Right kidney (tissue), 1 donor: Measurements from ENCODE around the gene YIF1B.
"Not testable (repeated sequence)": the region's sequence is repeated elsewhere in the genome, so short reads cannot be mapped to it uniquely, and the experiment has no call there.

ENCODE experiments used
- DNase-seq: peaks from one replicate; pipeline ENCODE4 v3.0.0-alpha.2; 2016

Gene YIF1B

DNA sequence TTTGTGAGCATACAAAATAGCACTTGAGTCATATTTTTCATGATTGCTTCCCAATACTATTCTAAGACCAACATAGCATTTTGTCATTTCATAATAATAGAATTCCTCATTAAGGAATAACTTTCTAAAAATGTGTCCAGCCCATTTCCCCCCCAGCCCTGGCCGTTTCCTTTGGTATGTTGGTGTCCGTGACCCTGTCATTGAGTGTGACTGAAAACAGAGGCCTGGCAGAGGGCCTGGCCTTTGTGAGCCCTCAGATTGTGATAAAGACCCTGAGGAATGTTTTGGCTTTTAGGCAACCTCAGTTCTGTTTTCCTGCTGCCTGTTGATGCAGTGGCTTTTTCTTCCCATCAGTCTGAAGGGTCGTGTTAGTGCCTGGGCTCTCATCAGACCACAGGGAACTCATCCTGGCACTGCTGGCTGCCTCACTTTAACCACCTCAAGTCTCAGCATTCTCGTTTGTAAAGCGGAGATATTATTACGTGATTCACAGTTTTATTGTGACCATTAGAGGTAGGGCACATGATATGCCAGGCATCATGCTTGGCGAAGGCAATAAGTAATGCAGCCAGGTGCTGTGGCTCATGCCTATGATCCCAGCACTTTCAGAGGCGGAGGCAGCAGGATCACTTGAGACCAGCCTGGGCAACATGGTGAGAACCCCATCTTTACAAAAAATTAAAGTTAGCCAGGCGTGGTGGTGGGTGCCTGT is 37.6 kb downstream of the YIF1B start:
- no peak for DNase-seq

GRCh38 chr19:38277549-38277948 is 38.2 kb downstream of the YIF1B start:
- DNase-seq = no peak

GRCh38 chr19:38276942-38277517 is 38.7 kb downstream of the YIF1B start:
- DNase-seq = no peak

- DNase-seq = no peak
These were observed 41.0 kb downstream of the YIF1B start for GRCh38 chr19:38274739-38275138.

- DNase-seq = no peak
These were observed 42.2 kb downstream of the YIF1B start for GRCh38 chr19:38273499-38273898.

- no peak for DNase-seq
These were observed 45.1 kb downstream of the YIF1B start for GRCh38 chr19:38270587-38271167.

DNA sequence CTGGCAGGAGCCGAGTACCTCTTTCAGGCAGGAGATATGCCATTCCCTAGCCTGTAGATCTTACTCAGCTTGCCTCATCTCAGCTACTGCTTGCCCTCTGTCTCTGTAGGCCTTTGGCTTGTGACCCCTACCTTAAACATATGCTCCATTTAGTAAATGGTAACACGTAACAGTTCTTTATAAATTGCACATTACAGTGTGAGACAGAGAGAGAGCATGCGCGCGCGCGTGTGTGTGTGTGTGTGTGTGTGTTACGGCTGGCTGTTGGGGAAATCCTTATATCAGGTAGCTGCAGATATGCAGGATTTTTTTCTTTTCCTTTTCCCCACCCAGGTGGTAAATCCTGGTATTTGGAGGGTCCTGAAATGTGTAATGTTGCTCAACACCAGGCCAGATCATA is 47.2 kb downstream of the YIF1B start:
- no peak for DNase-seq

GRCh38 chr19:38267761-38268483 is 47.8 kb downstream of the YIF1B start:
- DNase-seq = no peak

DNA sequence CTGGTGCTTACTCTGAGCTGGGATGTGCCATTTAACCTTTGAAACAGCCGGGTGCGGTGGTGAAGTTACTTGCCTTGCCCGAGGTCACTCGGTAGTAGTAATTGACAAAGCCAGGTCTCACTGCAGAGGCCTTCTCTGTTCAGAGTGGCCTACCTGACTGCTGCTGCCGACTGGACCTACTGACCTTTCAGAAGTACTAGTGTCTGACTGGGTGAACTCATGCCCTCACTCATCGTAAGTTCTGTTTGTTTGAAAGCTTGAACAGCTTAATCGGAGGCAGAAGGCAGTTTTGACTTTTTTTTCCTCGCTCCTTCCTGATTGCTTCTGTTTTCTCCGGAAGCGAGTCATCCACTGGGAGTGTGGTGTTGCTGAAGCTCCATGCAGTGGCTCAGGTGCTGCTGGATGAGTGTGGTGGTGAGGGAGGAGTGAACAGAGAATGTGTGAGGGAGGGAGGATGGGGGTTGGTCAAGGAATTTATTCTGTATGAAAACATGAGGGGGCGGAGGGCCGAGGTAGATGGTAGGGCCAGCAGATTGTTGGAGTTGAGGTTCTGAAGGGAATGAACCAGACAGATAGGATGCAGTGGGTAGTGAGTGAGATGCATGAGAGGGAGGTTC is 48.7 kb downstream of the YIF1B start:
- no peak for DNase-seq

DNA sequence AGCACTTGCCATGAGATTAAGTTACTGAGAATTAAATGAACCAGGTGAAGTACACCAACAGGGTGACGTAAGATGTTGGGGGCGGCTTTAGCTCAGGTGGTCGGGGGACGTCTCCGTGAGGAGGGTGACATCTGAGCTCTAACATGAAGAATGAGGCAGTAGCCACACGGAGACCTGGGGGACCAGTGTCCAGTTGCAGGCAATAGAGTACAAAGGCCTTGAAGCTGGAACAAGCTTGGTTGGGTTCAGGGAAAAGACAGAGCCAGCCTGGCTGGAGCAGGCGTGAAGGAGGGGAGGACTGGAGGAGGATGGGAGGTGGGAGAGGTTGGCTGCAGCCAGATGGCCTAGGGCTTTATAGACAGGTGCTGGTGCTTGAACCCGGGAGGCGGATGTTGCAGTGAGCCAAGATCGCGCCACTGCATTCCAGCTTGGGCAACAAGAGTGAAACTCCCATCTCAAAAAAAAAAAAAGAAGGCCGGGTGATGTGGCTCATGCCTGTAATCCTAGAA is 49.8 kb downstream of the YIF1B start:
- DNase-seq = peak; percentile 56

GRCh38 chr19:38265213-38265861 is 50.4 kb downstream of the YIF1B start:
- peak; percentile 58 for DNase-seq

GRCh38 chr19:38264486-38265212 is 51.1 kb downstream of the YIF1B start, which contains the start of gene SPINT2:
SPINT2 (plus strand) TSS chr19:38264573; CDS start chr19:38264893, 320 bp downstream.
- DNase-seq = peak; percentile 88

GRCh38 chr19:38263689-38264485 is 51.9 kb downstream of the YIF1B start:
- no peak for DNase-seq

GRCh38 chr19:38262585-38263268 is 53.0 kb downstream of the YIF1B start:
- DNase-seq = no peak

DNA sequence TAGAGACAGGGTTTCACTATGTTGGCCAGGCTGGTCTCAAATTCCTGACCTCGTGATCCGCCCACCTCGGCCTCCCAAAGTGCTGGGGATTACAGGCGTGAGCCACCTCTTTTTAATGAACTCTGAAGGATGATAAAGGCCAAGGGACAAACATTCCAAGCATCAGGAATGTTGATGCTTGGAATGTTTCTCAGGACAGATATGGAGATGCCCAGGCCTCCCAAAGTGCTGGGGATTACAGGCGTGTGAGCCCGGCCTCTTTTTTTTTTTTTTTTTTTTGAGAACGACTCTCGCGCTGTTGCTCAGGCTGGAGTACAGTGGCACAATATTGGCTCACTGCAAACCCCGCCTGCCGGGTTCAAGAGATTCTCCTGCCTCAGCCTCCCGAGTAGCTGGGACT is 53.8 kb downstream of the YIF1B start:
- not testable (repeated sequence) for DNase-seq

DNA sequence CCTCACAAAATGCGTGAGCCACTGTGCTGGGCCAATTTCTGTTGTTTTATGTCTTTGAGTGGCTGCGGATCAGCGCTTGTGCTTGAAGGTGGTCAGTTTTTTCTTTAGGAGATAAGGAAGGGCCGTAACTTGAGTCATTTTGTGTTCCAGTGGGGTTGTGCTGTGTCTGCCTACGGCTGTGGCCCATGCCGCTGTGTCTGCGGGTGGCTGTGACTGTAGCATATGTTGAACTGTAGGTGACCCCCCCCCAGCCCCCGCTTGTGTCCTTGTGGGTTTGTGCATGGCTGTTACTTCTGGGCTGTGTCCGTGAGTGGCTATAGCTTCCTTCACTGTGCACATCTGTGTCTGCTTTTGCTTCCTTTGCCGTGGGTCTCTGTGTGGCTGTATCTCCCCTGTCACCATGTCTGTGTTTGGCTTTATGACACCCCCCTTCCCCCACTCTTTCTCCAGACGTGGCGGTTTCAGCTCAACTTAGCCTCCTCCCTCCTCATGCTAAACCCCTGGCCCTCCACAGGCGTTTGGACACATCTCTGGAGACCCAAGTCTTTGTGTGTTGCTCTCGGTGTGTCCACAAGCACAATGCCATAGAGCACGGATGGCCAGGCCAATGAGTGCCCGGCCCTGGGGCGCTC is 60.2 kb downstream of the YIF1B start:
- DNase-seq = peak; percentile 68

DNA sequence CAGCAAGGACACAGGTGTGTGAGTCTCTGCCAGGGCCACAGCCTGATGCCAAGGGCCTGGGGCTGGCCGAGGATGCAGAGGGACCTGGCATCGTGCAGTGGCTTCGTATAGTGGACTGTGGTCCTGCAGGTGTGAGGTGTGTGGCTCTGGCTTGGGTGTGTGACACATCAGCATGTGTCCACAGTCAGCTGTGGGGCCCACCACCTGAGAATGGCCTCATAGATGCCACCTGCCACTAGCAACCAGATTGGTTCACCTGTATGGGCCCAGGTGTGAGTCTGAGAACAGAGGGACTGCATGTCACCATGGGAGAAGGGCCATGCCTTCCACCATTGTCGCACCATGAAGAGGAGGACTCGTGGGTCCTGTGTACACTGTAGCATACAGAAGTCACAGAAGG is 62.0 kb downstream of the YIF1B start:
- DNase-seq = no peak
